GM12872 (cell line): Measurements from ENCODE around the gene AK5.

Source experiments
- TF ChIP-seq, protein P1 (sequence below): IDR thresholded peaks from 3 replicates; pipeline ENCODE4 v1.5.1; 2011; ENCODE audit warnings: low read depth, mild to moderate bottlenecking, low read length, moderate library complexity; ENCODE audit not compliant: insufficient read depth

The AK5 gene, protein sequence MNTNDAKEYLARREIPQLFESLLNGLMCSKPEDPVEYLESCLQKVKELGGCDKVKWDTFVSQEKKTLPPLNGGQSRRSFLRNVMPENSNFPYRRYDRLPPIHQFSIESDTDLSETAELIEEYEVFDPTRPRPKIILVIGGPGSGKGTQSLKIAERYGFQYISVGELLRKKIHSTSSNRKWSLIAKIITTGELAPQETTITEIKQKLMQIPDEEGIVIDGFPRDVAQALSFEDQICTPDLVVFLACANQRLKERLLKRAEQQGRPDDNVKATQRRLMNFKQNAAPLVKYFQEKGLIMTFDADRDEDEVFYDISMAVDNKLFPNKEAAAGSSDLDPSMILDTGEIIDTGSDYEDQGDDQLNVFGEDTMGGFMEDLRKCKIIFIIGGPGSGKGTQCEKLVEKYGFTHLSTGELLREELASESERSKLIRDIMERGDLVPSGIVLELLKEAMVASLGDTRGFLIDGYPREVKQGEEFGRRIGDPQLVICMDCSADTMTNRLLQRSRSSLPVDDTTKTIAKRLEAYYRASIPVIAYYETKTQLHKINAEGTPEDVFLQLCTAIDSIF

GRCh38 chr1:77281491-77282186 lies at the start of gene AK5:
Gene AK5, plus strand, starts transcription at chr1:77282019. Its CDS starts 295 bp downstream, at chr1:77282314.
- TF ChIP-seq, protein P1, sequence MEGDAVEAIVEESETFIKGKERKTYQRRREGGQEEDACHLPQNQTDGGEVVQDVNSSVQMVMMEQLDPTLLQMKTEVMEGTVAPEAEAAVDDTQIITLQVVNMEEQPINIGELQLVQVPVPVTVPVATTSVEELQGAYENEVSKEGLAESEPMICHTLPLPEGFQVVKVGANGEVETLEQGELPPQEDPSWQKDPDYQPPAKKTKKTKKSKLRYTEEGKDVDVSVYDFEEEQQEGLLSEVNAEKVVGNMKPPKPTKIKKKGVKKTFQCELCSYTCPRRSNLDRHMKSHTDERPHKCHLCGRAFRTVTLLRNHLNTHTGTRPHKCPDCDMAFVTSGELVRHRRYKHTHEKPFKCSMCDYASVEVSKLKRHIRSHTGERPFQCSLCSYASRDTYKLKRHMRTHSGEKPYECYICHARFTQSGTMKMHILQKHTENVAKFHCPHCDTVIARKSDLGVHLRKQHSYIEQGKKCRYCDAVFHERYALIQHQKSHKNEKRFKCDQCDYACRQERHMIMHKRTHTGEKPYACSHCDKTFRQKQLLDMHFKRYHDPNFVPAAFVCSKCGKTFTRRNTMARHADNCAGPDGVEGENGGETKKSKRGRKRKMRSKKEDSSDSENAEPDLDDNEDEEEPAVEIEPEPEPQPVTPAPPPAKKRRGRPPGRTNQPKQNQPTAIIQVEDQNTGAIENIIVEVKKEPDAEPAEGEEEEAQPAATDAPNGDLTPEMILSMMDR, result no peak

GRCh38 chr1:77232829-77233228 lies 49.0 kb upstream of the AK5 start:
- TF ChIP-seq, protein P1, result no peak

GRCh38 chr1:77234096-77234495 lies 47.7 kb upstream of the AK5 start:
- TF ChIP-seq, protein P1, result no peak

- TF ChIP-seq, protein P1, result no peak
These were observed 46.9 kb upstream of the AK5 start for GRCh38 chr1:77234943-77235342.

- TF ChIP-seq, protein P1, result no peak
These were observed 43.4 kb upstream of the AK5 start for GRCh38 chr1:77238462-77238861.

- TF ChIP-seq, protein P1, result no peak
These were observed 42.5 kb upstream of the AK5 start for GRCh38 chr1:77239311-77239710.

- TF ChIP-seq, protein P1, result no peak
These were observed 36.0 kb upstream of the AK5 start for GRCh38 chr1:77245830-77246229.
